ENCODE data around the gene PRKCE. TPM values are rescaled to one million over a fixed set of nuclear protein-coding genes. Genes with fewer than 3 reads are reported as not detected.

The PRKCE gene
- total RNA-seq, 1 experiment from 2014 or later = 1.3 TPM

GRCh38 chr2:45712570-45712969, 61.1 kb downstream of the PRKCE start:
- no peak overlapping the region for H3K4me3 Mint-ChIP-seq
- H3K23ac ChIP-seq (ENCODE audit: insufficient read length, low read depth, low read length) = no peak overlapping the region
- no peaks in the 10 kb centered on the region for H3K23me2 ChIP-seq (ENCODE audit: insufficient read length, low read depth, low read length, poor library complexity, severe bottlenecking)
- no peak overlapping the region for H2BK15ac ChIP-seq (ENCODE audit: low read depth, low read length)
- H3K14ac ChIP-seq (ENCODE audit: insufficient read depth, low read length) = no peak overlapping the region
- peaks cover 0 to 3% (median 0%) of the 10 kb centered on the region in 3 experiments; a peak in 1 of 7 replicates for H3K36me3 Mint-ChIP-seq (ENCODE audit: insufficient read depth in 1 of 3, low read depth in 3 of 3)
- no peak overlapping the region for H3K18ac ChIP-seq (ENCODE audit: insufficient read length, low read depth, low read length)
- no peaks in the 10 kb centered on the region for H3K79me2 ChIP-seq (ENCODE audit: insufficient read depth, low read length)
- WGBS (ENCODE audit: extremely low coverage, insufficient read length, low lambda C conversion rate) = no CpG with 5 or more reads among the region's 3 CpGs
- no peak for TF ChIP-seq CTCF (conservative IDR thresholded peaks at IDR 0.05)
- no peak overlapping the region for H3K4me2 ChIP-seq (ENCODE audit: insufficient read depth, insufficient read length, low read length)
- no peak overlapping the region for H2BK120ac ChIP-seq (ENCODE audit: low read depth, low read length, poor library complexity, severe bottlenecking)
- H2AFZ ChIP-seq (ENCODE audit: low read length) = no peak overlapping the region
- H3K27ac Mint-ChIP-seq = no peak overlapping the region
- H2BK20ac ChIP-seq (ENCODE audit: low read depth, low read length, poor library complexity, severe bottlenecking) = no peak overlapping the region
- H3K27ac ChIP-seq (ENCODE audit: insufficient read length, low read depth, low read length) = no peak overlapping the region
- no peak overlapping the region for H4K8ac ChIP-seq (replicated peaks; ENCODE audit: insufficient read length, low read depth, low read length)
- H3K27me3 ChIP-seq (ENCODE audit: insufficient read depth, low read length) = no peaks in the 10 kb centered on the region
- no peaks in the 10 kb centered on the region for H4K20me1 ChIP-seq (ENCODE audit: control insufficient read depth, insufficient read depth, insufficient read length)
- no peak for DNase-seq
- H3K9me3 ChIP-seq (ENCODE audit: control insufficient read depth, low read depth, low read length) = no peaks in the 10 kb centered on the region
- peaks cover 11 to 13% of the 10 kb centered on the region in 2 experiments for H3K4me1 Mint-ChIP-seq
- H2BK12ac ChIP-seq (ENCODE audit: insufficient read length, low read depth, low read length) = no peak overlapping the region
- H3K4me1 ChIP-seq (ENCODE audit: insufficient read depth, low read length) = peaks cover 6% of the 10 kb centered on the region; the same call in 1 of the 2 replicates
- H4K91ac ChIP-seq (ENCODE audit: insufficient read length, low read depth, low read length) = no peak overlapping the region
- H4K5ac ChIP-seq (ENCODE audit: insufficient read length, low read depth, low read length) = no peak overlapping the region
- H2BK5ac ChIP-seq (ENCODE audit: insufficient read length, low read length) = no peak overlapping the region
- no peak overlapping the region for H3K4ac ChIP-seq (ENCODE audit: low read depth, low read length)
- no peaks in the 10 kb centered on the region; the same call in 1 of the 2 replicates for H3K27me3 Mint-ChIP-seq (ENCODE audit: low read depth)
- no peak overlapping the region for H3K9ac ChIP-seq (ENCODE audit: extremely low read depth, insufficient read length, low read length)
- H3K79me1 ChIP-seq (ENCODE audit: insufficient read depth, low read depth, low read length, poor library complexity, severe bottlenecking) = no peaks in the 10 kb centered on the region
- H2AK5ac ChIP-seq (ENCODE audit: insufficient read length, low read length) = no peak overlapping the region
- peaks cover 0 to 9% of the 10 kb centered on the region in 2 experiments; a peak in 4 of 5 replicates for H3K9me3 Mint-ChIP-seq
- H3T11ph ChIP-seq (ENCODE audit: low read length) = no peak overlapping the region
- H3K56ac ChIP-seq (ENCODE audit: insufficient read length, low read depth, low read length) = no peak overlapping the region
